ENCODE measurements around the gene EIF3J.

- TF ChIP-seq, protein P1, sequence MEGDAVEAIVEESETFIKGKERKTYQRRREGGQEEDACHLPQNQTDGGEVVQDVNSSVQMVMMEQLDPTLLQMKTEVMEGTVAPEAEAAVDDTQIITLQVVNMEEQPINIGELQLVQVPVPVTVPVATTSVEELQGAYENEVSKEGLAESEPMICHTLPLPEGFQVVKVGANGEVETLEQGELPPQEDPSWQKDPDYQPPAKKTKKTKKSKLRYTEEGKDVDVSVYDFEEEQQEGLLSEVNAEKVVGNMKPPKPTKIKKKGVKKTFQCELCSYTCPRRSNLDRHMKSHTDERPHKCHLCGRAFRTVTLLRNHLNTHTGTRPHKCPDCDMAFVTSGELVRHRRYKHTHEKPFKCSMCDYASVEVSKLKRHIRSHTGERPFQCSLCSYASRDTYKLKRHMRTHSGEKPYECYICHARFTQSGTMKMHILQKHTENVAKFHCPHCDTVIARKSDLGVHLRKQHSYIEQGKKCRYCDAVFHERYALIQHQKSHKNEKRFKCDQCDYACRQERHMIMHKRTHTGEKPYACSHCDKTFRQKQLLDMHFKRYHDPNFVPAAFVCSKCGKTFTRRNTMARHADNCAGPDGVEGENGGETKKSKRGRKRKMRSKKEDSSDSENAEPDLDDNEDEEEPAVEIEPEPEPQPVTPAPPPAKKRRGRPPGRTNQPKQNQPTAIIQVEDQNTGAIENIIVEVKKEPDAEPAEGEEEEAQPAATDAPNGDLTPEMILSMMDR (IDR thresholded peaks at IDR 0.05) = no peak
- TF ChIP-seq RAD21 (conservative IDR thresholded peaks at IDR 0.05 in 1 of 2, IDR thresholded peaks at IDR 0.05 in 1 of 2) = no peak
- no peak for TF ChIP-seq JUN (IDR thresholded peaks at IDR 0.05)
- TF ChIP-seq KDM5A (IDR thresholded peaks at IDR 0.05) = no peak
- TF ChIP-seq, protein P2, sequence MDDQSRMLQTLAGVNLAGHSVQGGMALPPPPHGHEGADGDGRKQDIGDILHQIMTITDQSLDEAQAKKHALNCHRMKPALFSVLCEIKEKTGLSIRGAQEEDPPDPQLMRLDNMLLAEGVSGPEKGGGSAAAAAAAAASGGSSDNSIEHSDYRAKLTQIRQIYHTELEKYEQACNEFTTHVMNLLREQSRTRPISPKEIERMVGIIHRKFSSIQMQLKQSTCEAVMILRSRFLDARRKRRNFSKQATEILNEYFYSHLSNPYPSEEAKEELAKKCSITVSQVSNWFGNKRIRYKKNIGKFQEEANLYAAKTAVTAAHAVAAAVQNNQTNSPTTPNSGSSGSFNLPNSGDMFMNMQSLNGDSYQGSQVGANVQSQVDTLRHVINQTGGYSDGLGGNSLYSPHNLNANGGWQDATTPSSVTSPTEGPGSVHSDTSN (IDR thresholded peaks at IDR 0.05) = no peak
- TF ChIP-seq, protein P3, sequence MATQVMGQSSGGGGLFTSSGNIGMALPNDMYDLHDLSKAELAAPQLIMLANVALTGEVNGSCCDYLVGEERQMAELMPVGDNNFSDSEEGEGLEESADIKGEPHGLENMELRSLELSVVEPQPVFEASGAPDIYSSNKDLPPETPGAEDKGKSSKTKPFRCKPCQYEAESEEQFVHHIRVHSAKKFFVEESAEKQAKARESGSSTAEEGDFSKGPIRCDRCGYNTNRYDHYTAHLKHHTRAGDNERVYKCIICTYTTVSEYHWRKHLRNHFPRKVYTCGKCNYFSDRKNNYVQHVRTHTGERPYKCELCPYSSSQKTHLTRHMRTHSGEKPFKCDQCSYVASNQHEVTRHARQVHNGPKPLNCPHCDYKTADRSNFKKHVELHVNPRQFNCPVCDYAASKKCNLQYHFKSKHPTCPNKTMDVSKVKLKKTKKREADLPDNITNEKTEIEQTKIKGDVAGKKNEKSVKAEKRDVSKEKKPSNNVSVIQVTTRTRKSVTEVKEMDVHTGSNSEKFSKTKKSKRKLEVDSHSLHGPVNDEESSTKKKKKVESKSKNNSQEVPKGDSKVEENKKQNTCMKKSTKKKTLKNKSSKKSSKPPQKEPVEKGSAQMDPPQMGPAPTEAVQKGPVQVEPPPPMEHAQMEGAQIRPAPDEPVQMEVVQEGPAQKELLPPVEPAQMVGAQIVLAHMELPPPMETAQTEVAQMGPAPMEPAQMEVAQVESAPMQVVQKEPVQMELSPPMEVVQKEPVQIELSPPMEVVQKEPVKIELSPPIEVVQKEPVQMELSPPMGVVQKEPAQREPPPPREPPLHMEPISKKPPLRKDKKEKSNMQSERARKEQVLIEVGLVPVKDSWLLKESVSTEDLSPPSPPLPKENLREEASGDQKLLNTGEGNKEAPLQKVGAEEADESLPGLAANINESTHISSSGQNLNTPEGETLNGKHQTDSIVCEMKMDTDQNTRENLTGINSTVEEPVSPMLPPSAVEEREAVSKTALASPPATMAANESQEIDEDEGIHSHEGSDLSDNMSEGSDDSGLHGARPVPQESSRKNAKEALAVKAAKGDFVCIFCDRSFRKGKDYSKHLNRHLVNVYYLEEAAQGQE (IDR thresholded peaks at IDR 0.05) = no peak
- TF ChIP-seq PHF8 (IDR thresholded peaks at IDR 0.05; ENCODE audit: borderline replicate concordance, low read depth) = no peak
- no peak for TF ChIP-seq EP300 (IDR thresholded peaks at IDR 0.05)
- TF ChIP-seq CHD4 (IDR thresholded peaks at IDR 0.05; ENCODE audit: borderline replicate concordance) = no peak
- no peak for TF ChIP-seq MAFK (IDR thresholded peaks at IDR 0.05; ENCODE audit: partially characterized antibody)
- no peak for TF ChIP-seq FOSL2 (IDR thresholded peaks at IDR 0.05)
- TF ChIP-seq FOSL2 (CRISPR knock-in tag; IDR thresholded peaks at IDR 0.05) = no peak
- TF ChIP-seq, protein P4, sequence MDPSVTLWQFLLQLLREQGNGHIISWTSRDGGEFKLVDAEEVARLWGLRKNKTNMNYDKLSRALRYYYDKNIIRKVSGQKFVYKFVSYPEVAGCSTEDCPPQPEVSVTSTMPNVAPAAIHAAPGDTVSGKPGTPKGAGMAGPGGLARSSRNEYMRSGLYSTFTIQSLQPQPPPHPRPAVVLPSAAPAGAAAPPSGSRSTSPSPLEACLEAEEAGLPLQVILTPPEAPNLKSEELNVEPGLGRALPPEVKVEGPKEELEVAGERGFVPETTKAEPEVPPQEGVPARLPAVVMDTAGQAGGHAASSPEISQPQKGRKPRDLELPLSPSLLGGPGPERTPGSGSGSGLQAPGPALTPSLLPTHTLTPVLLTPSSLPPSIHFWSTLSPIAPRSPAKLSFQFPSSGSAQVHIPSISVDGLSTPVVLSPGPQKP (IDR thresholded peaks at IDR 0.05; ENCODE audit: low read depth, low read length) = no peak
These were observed 11.9 kb upstream of the EIF3J start for GRCh38 chr15:44525018-44525417.

All from A549 (cell line).